ENCODE data around the gene SLC9A8. TPM values are rescaled to one million over a fixed set of nuclear protein-coding genes. Genes with fewer than 3 reads are reported as not detected.

SLC9A8 gene
- total RNA-seq, 1 experiment from 2014 or later, result 7.5 TPM

- H3K4me1 Mint-ChIP-seq, result peaks cover 0 to 2% of the 10 kb centered on the region in 2 experiments; a peak in 1 of 4 replicates
- no peak overlapping the region for H2BK15ac ChIP-seq (ENCODE audit: low read depth, low read length)
- H3K14ac ChIP-seq (ENCODE audit: insufficient read depth, low read length), result no peak overlapping the region
- no peak overlapping the region for H2BK20ac ChIP-seq (ENCODE audit: low read depth, low read length, poor library complexity, severe bottlenecking)
- no peak overlapping the region for H2BK12ac ChIP-seq (ENCODE audit: insufficient read length, low read depth, low read length)
- no peak overlapping the region for H2BK120ac ChIP-seq (ENCODE audit: low read depth, low read length, poor library complexity, severe bottlenecking)
- no peak overlapping the region for H3K23ac ChIP-seq (ENCODE audit: insufficient read length, low read depth, low read length)
- no peaks in the 10 kb centered on the region for H3K9me3 ChIP-seq (ENCODE audit: control insufficient read depth, low read depth, low read length)
- peaks cover 0 to 2% of the 10 kb centered on the region in 2 experiments; a peak in 1 of 5 replicates for H3K9me3 Mint-ChIP-seq
- H3T11ph ChIP-seq (ENCODE audit: low read length), result no peak overlapping the region
- no peak overlapping the region for H3K4me2 ChIP-seq (ENCODE audit: insufficient read depth, insufficient read length, low read length)
- H3K9ac ChIP-seq (ENCODE audit: extremely low read depth, insufficient read length, low read length), result no peak overlapping the region
- no peak overlapping the region for H3K27ac Mint-ChIP-seq
- DNase-seq, result peak; percentile 78
- peaks cover 4% of the 10 kb centered on the region for H3K27me3 Mint-ChIP-seq (ENCODE audit: low read depth)
- no peak overlapping the region for H3K18ac ChIP-seq (ENCODE audit: insufficient read length, low read depth, low read length)
- no CpG with 5 or more reads among the region's 15 CpGs for WGBS (ENCODE audit: extremely low coverage, insufficient read length, low lambda C conversion rate)
- H3K56ac ChIP-seq (ENCODE audit: insufficient read length, low read depth, low read length), result no peak overlapping the region
- H3K36me3 Mint-ChIP-seq (ENCODE audit: insufficient read depth in 1 of 3, low read depth in 3 of 3), result no peaks in the 10 kb centered on the region
- no peaks in the 10 kb centered on the region for H3K4me1 ChIP-seq (ENCODE audit: insufficient read depth, low read length)
- H2AFZ ChIP-seq (ENCODE audit: low read length), result no peak overlapping the region
- TF ChIP-seq CTCF (conservative IDR thresholded peaks at IDR 0.05), result peak; percentile 94
- no peak overlapping the region for H4K91ac ChIP-seq (ENCODE audit: insufficient read length, low read depth, low read length)
- H3K27me3 ChIP-seq (ENCODE audit: insufficient read depth, low read length), result no peaks in the 10 kb centered on the region
- no peak overlapping the region for H4K5ac ChIP-seq (ENCODE audit: insufficient read length, low read depth, low read length)
- no peaks in the 10 kb centered on the region for H3K79me2 ChIP-seq (ENCODE audit: insufficient read depth, low read length)
- no peak overlapping the region for H3K4me3 Mint-ChIP-seq
- H4K8ac ChIP-seq (replicated peaks; ENCODE audit: insufficient read length, low read depth, low read length), result no peak overlapping the region
- H3K23me2 ChIP-seq (ENCODE audit: insufficient read length, low read depth, low read length, poor library complexity, severe bottlenecking), result no peaks in the 10 kb centered on the region
- no peaks in the 10 kb centered on the region for H3K79me1 ChIP-seq (ENCODE audit: insufficient read depth, low read depth, low read length, poor library complexity, severe bottlenecking)
- no peak overlapping the region for H2BK5ac ChIP-seq (ENCODE audit: insufficient read length, low read length)
- H3K27ac ChIP-seq (ENCODE audit: insufficient read length, low read depth, low read length), result no peak overlapping the region
- H2AK5ac ChIP-seq (ENCODE audit: insufficient read length, low read length), result no peak overlapping the region
- H4K20me1 ChIP-seq (ENCODE audit: control insufficient read depth, insufficient read depth, insufficient read length), result no peaks in the 10 kb centered on the region
- no peak overlapping the region for H3K4ac ChIP-seq (ENCODE audit: low read depth, low read length)
Observed at GRCh38 chr20:49928411-49929141, 115.9 kb downstream of the SLC9A8 start.

Measured in H9 (cell line).